H9 (cell line): ENCODE measurements around the gene CHRNA5. TPM values are rescaled to one million over a fixed set of nuclear protein-coding genes. Genes with fewer than 3 reads are reported as not detected.

Experiments
- DNase-seq: peaks from one replicate; pipeline ENCODE4 v3.0.0-alpha.2; 2017
- H2AFZ ChIP-seq: one replicate; pipeline ENCODE4 v1.6.1; 2013; ENCODE audit warnings: mild to moderate bottlenecking, low read length, control low read depth, moderate library complexity
- H2AK5ac ChIP-seq: 2 replicates; pipeline ENCODE4 v1.6.1; 2013; ENCODE audit warnings: low read length, control low read depth, mixed read lengths; ENCODE audit not compliant: insufficient read length
- H2BK120ac ChIP-seq: one replicate; pipeline ENCODE4 v1.6.1; 2013; ENCODE audit warnings: low read depth, mild to moderate bottlenecking, low read length, control low read depth, inconsistent platforms; ENCODE audit not compliant: poor library complexity, severe bottlenecking
- H2BK12ac ChIP-seq: 2 replicates; pipeline ENCODE4 v1.6.1; 2013; ENCODE audit warnings: low read length, control low read depth, mixed read lengths, low read depth; ENCODE audit not compliant: insufficient read length
- H2BK15ac ChIP-seq: 2 replicates; pipeline ENCODE4 v1.6.1; 2013; ENCODE audit warnings: low read depth, low read length, control low read depth
- H2BK20ac ChIP-seq: one replicate; pipeline ENCODE4 v1.6.1; 2013; ENCODE audit warnings: low read depth, mild to moderate bottlenecking, low read length, control low read depth, inconsistent platforms; ENCODE audit not compliant: poor library complexity, severe bottlenecking
- H2BK5ac ChIP-seq: 2 replicates; pipeline ENCODE4 v1.6.1; 2013; ENCODE audit warnings: low read length, control low read depth, mixed read lengths; ENCODE audit not compliant: insufficient read length
- H3K14ac ChIP-seq: 2 replicates; pipeline ENCODE4 v1.6.1; 2013; ENCODE audit warnings: low read length, control low read depth; ENCODE audit not compliant: insufficient read depth
- H3K18ac ChIP-seq: 2 replicates; pipeline ENCODE4 v1.6.1; 2013; ENCODE audit warnings: low read depth, mild to moderate bottlenecking, mixed read lengths, low read length, control low read depth; ENCODE audit not compliant: insufficient read length
- H3K23ac ChIP-seq: 2 replicates; pipeline ENCODE4 v1.6.1; 2013; ENCODE audit warnings: low read length, control low read depth, mixed read lengths, low read depth; ENCODE audit not compliant: insufficient read length
- H3K23me2 ChIP-seq: 2 replicates; pipeline ENCODE4 v1.6.1; 2013; ENCODE audit warnings: low read depth, mild to moderate bottlenecking, mixed read lengths, low read length, control low read depth; ENCODE audit not compliant: insufficient read length, poor library complexity, severe bottlenecking
- H3K27ac ChIP-seq: 2 replicates; pipeline ENCODE4 v1.5.1; 2013; ENCODE audit warnings: low read length, control low read depth, mixed read lengths, low read depth; ENCODE audit not compliant: insufficient read length
- H3K27me3 ChIP-seq: 2 replicates; pipeline ENCODE4 v1.6.1; 2013; ENCODE audit warnings: low read length, control low read depth, inconsistent platforms; ENCODE audit not compliant: insufficient read depth
- H3K4ac ChIP-seq: 2 replicates; pipeline ENCODE4 v1.6.1; 2013; ENCODE audit warnings: low read depth, mild to moderate bottlenecking, control low read depth, inconsistent platforms, low read length, moderate library complexity
- H3K4me1 ChIP-seq: 2 replicates; pipeline ENCODE4 v1.6.1; 2013; ENCODE audit warnings: low read length, control low read depth, inconsistent platforms; ENCODE audit not compliant: insufficient read depth
- H3K4me2 ChIP-seq: 2 replicates; pipeline ENCODE4 v1.6.1; 2013; ENCODE audit warnings: low read length, control low read depth, mixed read lengths; ENCODE audit not compliant: insufficient read length, insufficient read depth
- H3K56ac ChIP-seq: 2 replicates; pipeline ENCODE4 v1.6.1; 2013; ENCODE audit warnings: low read depth, mild to moderate bottlenecking, mixed read lengths, low read length, control low read depth; ENCODE audit not compliant: insufficient read length
- H3K79me1 ChIP-seq: 2 replicates; pipeline ENCODE4 v1.6.1; 2013; ENCODE audit warnings: low read depth, mild to moderate bottlenecking, moderate library complexity, low read length, control low read depth, inconsistent platforms; ENCODE audit not compliant: insufficient read depth, poor library complexity, severe bottlenecking
- H3K79me2 ChIP-seq: 2 replicates; pipeline ENCODE4 v1.6.1; 2013; ENCODE audit warnings: low read length, control low read depth, inconsistent platforms; ENCODE audit not compliant: insufficient read depth
- H3K9ac ChIP-seq: 2 replicates; pipeline ENCODE4 v1.6.1; 2013; ENCODE audit warnings: low read length, control low read depth, mixed read lengths; ENCODE audit not compliant: insufficient read length; ENCODE audit errors: extremely low read depth
- H3K9me3 ChIP-seq: one replicate; pipeline ENCODE4 v1.6.1; 2013; ENCODE audit warnings: low read depth, low read length, inconsistent platforms; ENCODE audit not compliant: control insufficient read depth
- H3T11ph ChIP-seq: one replicate; pipeline ENCODE4 v1.6.1; 2013; ENCODE audit warnings: mild to moderate bottlenecking, low read length, control low read depth, inconsistent platforms
- H4K20me1 ChIP-seq: one replicate; pipeline ENCODE4 v1.6.1; 2013; ENCODE audit not compliant: control insufficient read depth, insufficient read length, insufficient read depth
- H4K5ac ChIP-seq: 2 replicates; pipeline ENCODE4 v1.6.1; 2013; ENCODE audit warnings: low read depth, mild to moderate bottlenecking, mixed read lengths, low read length, control low read depth; ENCODE audit not compliant: insufficient read length
- H4K8ac ChIP-seq: replicated peaks from 2 replicates; pipeline ENCODE4 v1.6.1; 2013; ENCODE audit warnings: low read length, control low read depth, mixed read lengths, low read depth; ENCODE audit not compliant: insufficient read length
- H4K91ac ChIP-seq: 2 replicates; pipeline ENCODE4 v1.6.1; 2013; ENCODE audit warnings: low read depth, mild to moderate bottlenecking, moderate library complexity, mixed read lengths, low read length, control low read depth; ENCODE audit not compliant: insufficient read length
- H3K27ac Mint-ChIP-seq, 3 experiments: 2 replicates in 2 of 3; 3 replicates in 1 of 3; pipeline ENCODE4 v1.8.0; 2020 to 2021; ENCODE audit warnings: mixed read lengths in 3 of 3, mild to moderate bottlenecking in 1 of 3, moderate library complexity in 1 of 3
- H3K27me3 Mint-ChIP-seq: 2 replicates; pipeline ENCODE4 v1.8.0; 2021; ENCODE audit warnings: low read depth, mild to moderate bottlenecking, moderate library complexity, mixed read lengths
- H3K36me3 Mint-ChIP-seq, 3 experiments: 2 replicates in 2 of 3; 3 replicates in 1 of 3; pipeline ENCODE4 v1.8.0; 2020 to 2021; ENCODE audit warnings: low read depth in 3 of 3, mixed read lengths in 3 of 3; ENCODE audit not compliant: insufficient read depth in 1 of 3
- H3K4me1 Mint-ChIP-seq, 2 experiments: 2 replicates each; pipeline ENCODE4 v1.8.0; 2020; ENCODE audit warnings: mixed read lengths in 2 of 2
- H3K4me3 Mint-ChIP-seq, 2 experiments: 2 replicates in 1 of 2; 3 replicates in 1 of 2; pipeline ENCODE4 v1.8.0; 2020 to 2021; ENCODE audit warnings: mild to moderate bottlenecking in 2 of 2, mixed read lengths in 2 of 2, moderate library complexity in 1 of 2
- H3K9me3 Mint-ChIP-seq, 2 experiments: 2 replicates in 1 of 2; 3 replicates in 1 of 2; pipeline ENCODE4 v1.8.0; 2020; ENCODE audit warnings: mild to moderate bottlenecking in 2 of 2, mixed read lengths in 2 of 2, moderate library complexity in 1 of 2
- WGBS: extraction: QIAGEN DNeasy Blood & Tissue Kit; methylation state at CpG from one replicate; pipeline ENCODE4 v1.1.7; 2013; ENCODE audit warnings: missing lambda C conversion rate, low lambda C conversion rate, mixed read lengths; ENCODE audit not compliant: insufficient read length; ENCODE audit errors: extremely low coverage; 5-methylcytosine and 5-hydroxymethylcytosine counted together
- total RNA-seq: library from RNA; stranded (reverse); gene quantifications from 2 replicates; pipeline ENCODE4 v1.2.1, GENCODE V29; 2021
- TF ChIP-seq, protein P1 (sequence below): fragments of 200-600 bp; sonication (generic); conservative IDR thresholded peaks from 3 replicates; pipeline ENCODE4 v1.8.0; 2021; ENCODE audit warnings: antibody characterized with exemption, mild to moderate bottlenecking

The CHRNA5 gene
- total RNA-seq, 1 experiment from 2014 or later, result 16.5 TPM

DNA sequence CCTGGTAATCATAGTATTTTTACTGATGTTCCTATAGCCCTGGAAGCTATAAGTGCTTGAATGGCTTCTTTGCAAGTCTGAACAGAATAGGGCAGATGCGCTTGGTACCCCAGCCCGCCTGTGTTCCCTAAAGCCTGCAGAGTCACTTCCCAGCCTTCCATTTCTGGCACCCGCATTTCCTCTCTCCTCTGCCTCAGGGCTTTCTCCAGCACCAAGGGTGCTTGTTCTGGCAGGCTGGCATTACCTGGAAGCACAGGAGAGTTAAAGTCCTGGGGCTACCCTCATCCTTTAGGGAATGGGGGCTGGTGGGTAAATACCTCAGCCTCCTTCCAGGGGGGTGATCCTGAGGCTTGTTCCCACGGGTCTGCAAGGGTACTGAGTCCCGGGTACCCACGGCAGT lies 62.9 kb downstream of the CHRNA5 start:
- Histone ChIP-seq H3K23ac (no peak overlapping the region), H2BK15ac (no peak overlapping the region), H3K27me3 (no peaks in the 10 kb centered on the region), H3K9ac (no peak overlapping the region), H2BK120ac (no peak overlapping the region), H2BK5ac (no peak overlapping the region), H3K9me3 (no peaks in the 10 kb centered on the region), H3T11ph (no peak overlapping the region), H2BK12ac (no peak overlapping the region), H4K91ac (no peak overlapping the region), H3K4ac (no peak overlapping the region), H3K4me1 (no peaks in the 10 kb centered on the region), H2BK20ac (no peak overlapping the region), H4K8ac (no peak overlapping the region), H3K14ac (no peak overlapping the region), H3K23me2 (no peaks in the 10 kb centered on the region), H3K79me1 (no peaks in the 10 kb centered on the region), H4K5ac (no peak overlapping the region), H3K18ac (no peak overlapping the region), H4K20me1 (no peaks in the 10 kb centered on the region), H3K56ac (no peak overlapping the region), H3K4me2 (no peak overlapping the region), H2AFZ (no peak overlapping the region), H3K27ac (no peak overlapping the region), H2AK5ac (no peak overlapping the region), H3K79me2 (no peaks in the 10 kb centered on the region)
- Mint-ChIP-seq H3K9me3 (no peaks in the 10 kb centered on the region; a peak in 2 of 5 replicates), H3K36me3 (peaks cover 0 to 10% (median 9%) of the 10 kb centered on the region in 3 experiments; a peak in 4 of 7 replicates), H3K4me1 (no peaks in the 10 kb centered on the region), H3K27ac (no peak overlapping the region), H3K4me3 (no peak overlapping the region), H3K27me3 (peaks cover 29% of the 10 kb centered on the region)
- DNase-seq, result no peak
- TF ChIP-seq, protein P1, sequence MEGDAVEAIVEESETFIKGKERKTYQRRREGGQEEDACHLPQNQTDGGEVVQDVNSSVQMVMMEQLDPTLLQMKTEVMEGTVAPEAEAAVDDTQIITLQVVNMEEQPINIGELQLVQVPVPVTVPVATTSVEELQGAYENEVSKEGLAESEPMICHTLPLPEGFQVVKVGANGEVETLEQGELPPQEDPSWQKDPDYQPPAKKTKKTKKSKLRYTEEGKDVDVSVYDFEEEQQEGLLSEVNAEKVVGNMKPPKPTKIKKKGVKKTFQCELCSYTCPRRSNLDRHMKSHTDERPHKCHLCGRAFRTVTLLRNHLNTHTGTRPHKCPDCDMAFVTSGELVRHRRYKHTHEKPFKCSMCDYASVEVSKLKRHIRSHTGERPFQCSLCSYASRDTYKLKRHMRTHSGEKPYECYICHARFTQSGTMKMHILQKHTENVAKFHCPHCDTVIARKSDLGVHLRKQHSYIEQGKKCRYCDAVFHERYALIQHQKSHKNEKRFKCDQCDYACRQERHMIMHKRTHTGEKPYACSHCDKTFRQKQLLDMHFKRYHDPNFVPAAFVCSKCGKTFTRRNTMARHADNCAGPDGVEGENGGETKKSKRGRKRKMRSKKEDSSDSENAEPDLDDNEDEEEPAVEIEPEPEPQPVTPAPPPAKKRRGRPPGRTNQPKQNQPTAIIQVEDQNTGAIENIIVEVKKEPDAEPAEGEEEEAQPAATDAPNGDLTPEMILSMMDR, result no peak
- no CpG with 5 or more reads among the region's 6 CpGs for WGBS
